ENCODE results near the gene LMAN1L. TPM values are rescaled to one million over a fixed set of nuclear protein-coding genes. Genes with fewer than 3 reads are reported as not detected.

LMAN1L gene
- total RNA-seq, 1 donor = 0.21 TPM

GRCh38 chr15:74815121-74815934 is 2.7 kb downstream of the LMAN1L start:
- H3K9me3 ChIP-seq (ENCODE audit: low read depth, low read length) = no peaks in the 10 kb centered on the region

GRCh38 chr15:74815961-74816360 is 3.3 kb downstream of the LMAN1L start:
- H3K4me3 ChIP-seq (ENCODE audit: low read length) = no peak overlapping the region
- H3K27me3 ChIP-seq (ENCODE audit: insufficient read depth, low read length) = no peaks in the 10 kb centered on the region
- H3K4me1 ChIP-seq (ENCODE audit: insufficient read depth, low read length) = peaks cover 13% of the 10 kb centered on the region
- no peaks in the 10 kb centered on the region for H3K9me3 ChIP-seq (ENCODE audit: low read depth, low read length)

More at GRCh38 chr15:74815121-74815934, 2.7 kb downstream of the LMAN1L start:
- no peak overlapping the region for H3K4me3 ChIP-seq (ENCODE audit: low read length)
- H3K4me1 ChIP-seq (ENCODE audit: insufficient read depth, low read length) = peaks cover 9% of the 10 kb centered on the region
- H3K27me3 ChIP-seq (ENCODE audit: insufficient read depth, low read length) = no peaks in the 10 kb centered on the region

DNA sequence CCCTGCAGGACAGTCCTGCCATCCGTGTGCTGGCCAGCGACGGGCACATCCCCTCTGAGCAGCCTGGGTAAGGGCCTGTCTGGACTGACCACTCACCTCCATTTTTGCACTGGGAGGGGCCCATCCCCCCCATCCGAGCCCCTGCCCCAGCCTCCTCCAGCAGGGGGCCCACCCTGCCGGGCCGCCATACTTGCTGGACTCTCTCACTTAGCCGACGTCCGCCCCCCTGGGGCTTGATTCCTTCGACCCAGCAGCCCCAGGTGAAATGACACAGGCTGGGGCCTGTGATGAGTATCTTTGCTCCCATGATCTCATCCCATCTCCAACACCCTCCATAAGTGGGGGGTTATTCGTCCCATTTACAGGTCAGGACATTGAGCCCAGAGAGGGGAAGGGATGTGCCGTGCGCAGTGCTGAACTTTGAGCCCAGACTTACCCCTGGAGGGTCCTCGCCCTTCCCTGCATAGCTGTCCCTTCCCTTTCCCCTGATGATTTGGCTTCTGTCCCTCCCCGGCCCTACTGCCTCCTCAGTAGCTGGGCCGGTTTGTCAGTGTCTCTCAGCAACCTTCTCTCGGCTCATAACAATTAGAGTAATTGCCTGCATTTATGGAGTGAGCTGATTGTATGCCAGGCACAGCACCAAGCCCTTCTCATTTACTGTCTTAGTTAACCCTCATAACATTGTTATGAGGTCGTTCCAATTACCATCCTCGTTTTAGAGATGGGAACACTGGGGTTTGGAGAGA is 4.2 kb downstream of the LMAN1L start:
- Histone ChIP-seq H3K27me3 (ENCODE audit: insufficient read depth, low read length) (no peaks in the 10 kb centered on the region), H3K9me3 (ENCODE audit: low read depth, low read length) (no peaks in the 10 kb centered on the region), H3K4me3 (ENCODE audit: low read length) (no peak overlapping the region), H3K4me1 (ENCODE audit: insufficient read depth, low read length) (peaks cover 20% of the 10 kb centered on the region)

DNA sequence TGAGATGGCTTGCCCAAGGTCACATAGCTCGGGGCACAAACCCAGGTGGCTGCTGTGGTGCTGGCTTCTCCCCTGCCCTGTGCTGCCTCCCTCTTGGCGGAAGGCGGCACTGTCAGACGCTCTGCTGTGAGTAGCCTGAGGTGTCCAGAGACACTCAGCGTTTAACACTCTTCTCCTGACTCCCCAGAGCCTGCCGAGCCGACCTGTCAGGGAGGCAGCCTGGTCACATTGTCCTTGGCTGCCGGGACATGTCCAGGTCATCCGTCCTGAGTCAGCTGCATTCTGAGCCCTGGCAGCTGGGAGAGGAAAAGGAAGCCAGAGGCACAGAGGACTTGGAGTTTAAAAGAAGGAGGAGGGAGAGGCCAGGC is 4.7 kb downstream of the LMAN1L start:
- H3K27me3 ChIP-seq (ENCODE audit: insufficient read depth, low read length) = no peaks in the 10 kb centered on the region
- no peaks in the 10 kb centered on the region for H3K9me3 ChIP-seq (ENCODE audit: low read depth, low read length)
- H3K4me3 ChIP-seq (ENCODE audit: low read length) = no peak overlapping the region
- peaks cover 20% of the 10 kb centered on the region for H3K4me1 ChIP-seq (ENCODE audit: insufficient read depth, low read length)

DNA sequence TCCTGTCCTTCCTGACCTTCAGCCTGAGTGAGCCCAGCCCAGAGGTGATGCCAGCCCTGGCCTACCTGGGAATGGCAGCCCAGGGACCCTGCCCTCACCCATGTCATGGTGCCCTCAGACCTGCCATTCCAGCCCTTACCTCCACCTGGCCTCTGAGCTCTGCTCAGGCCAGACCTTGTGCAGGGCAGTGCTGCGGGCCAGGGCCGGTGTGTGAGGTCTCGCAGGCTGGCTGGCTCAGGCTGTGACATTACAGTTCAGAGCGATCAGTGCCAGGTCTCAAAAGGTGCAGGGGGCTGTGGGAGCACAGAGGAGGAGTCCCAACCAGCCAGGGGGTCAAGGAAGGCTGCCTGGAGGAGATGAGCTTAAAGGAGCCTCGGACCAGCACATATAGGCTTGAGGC is 7.4 kb downstream of the LMAN1L start:
- Histone ChIP-seq H3K4me3 (ENCODE audit: low read length) (no peak overlapping the region), H3K4me1 (ENCODE audit: insufficient read depth, low read length) (peaks cover 20% of the 10 kb centered on the region), H3K27me3 (ENCODE audit: insufficient read depth, low read length) (no peaks in the 10 kb centered on the region), H3K9me3 (ENCODE audit: low read depth, low read length) (no peaks in the 10 kb centered on the region)

- Histone ChIP-seq H3K4me3 (ENCODE audit: low read length) (no peak overlapping the region), H3K27me3 (ENCODE audit: insufficient read depth, low read length) (no peaks in the 10 kb centered on the region), H3K4me1 (ENCODE audit: insufficient read depth, low read length) (peaks cover 20% of the 10 kb centered on the region), H3K9me3 (ENCODE audit: low read depth, low read length) (no peaks in the 10 kb centered on the region)
These were observed 8.6 kb downstream of the LMAN1L start for GRCh38 chr15:74821091-74821789.

GRCh38 chr15:74821790-74822158 is 9.1 kb downstream of the LMAN1L start:
- no peaks in the 10 kb centered on the region for H3K9me3 ChIP-seq (ENCODE audit: low read depth, low read length)
- H3K4me3 ChIP-seq (ENCODE audit: low read length) = no peak overlapping the region
- H3K27me3 ChIP-seq (ENCODE audit: insufficient read depth, low read length) = peaks cover 2% of the 10 kb centered on the region
- H3K4me1 ChIP-seq (ENCODE audit: insufficient read depth, low read length) = peaks cover 20% of the 10 kb centered on the region

DNA sequence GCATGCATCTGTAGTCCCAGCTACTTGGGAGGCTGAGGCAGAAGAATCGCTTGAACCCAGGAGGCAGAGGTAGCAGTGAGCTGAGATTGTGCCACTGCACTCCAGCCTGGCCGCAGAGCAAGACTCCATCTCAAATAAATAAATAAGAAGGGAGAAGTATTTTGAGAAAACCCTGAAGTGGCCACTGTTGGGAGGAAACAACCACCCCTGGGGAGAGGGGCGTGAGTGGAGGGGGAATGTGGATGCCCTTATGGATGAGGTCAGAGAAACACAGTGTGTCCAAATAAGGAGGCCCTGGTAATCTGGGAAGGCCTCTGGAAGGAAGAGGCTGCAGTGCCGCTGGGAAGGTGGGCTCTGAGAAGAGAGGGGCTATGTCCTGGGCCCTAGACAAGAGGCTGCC is 9.6 kb downstream of the LMAN1L start:
- H3K4me3 ChIP-seq (ENCODE audit: low read length) = no peak overlapping the region
- H3K4me1 ChIP-seq (ENCODE audit: insufficient read depth, low read length) = peaks cover 20% of the 10 kb centered on the region
- no peaks in the 10 kb centered on the region for H3K9me3 ChIP-seq (ENCODE audit: low read depth, low read length)
- peaks cover 6% of the 10 kb centered on the region for H3K27me3 ChIP-seq (ENCODE audit: insufficient read depth, low read length)

DNA sequence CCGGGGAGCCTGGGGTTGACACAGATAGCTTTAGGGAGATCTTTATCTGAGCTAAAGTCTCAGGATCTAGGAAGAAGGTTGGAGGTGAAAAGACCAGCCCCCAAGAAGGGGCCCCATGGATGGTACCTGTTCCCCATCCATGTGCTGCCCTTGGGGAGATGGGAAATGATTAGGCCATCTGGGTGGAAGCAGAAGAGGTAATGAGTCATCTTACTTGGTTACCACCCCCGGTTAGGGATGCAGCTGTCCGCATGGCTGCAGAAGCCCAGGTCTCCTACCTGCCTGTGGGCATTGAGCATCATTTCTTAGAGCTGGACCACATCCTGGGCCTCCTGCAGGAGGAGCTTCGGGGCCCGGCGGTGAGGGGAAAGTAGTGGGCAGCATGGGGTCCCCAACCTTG is 10.7 kb downstream of the LMAN1L start:
- Histone ChIP-seq H3K27me3 (ENCODE audit: insufficient read depth, low read length) (peaks cover 13% of the 10 kb centered on the region), H3K9me3 (ENCODE audit: low read depth, low read length) (no peaks in the 10 kb centered on the region), H3K4me3 (ENCODE audit: low read length) (no peak overlapping the region), H3K4me1 (ENCODE audit: insufficient read depth, low read length) (peaks cover 19% of the 10 kb centered on the region)

GRCh38 chr15:74824976-74825375 is 12.3 kb downstream of the LMAN1L start:
- peaks cover 12% of the 10 kb centered on the region for H3K4me1 ChIP-seq (ENCODE audit: insufficient read depth, low read length)
- H3K9me3 ChIP-seq (ENCODE audit: low read depth, low read length) = no peaks in the 10 kb centered on the region
- no peak overlapping the region for H3K4me3 ChIP-seq (ENCODE audit: low read length)
- H3K27me3 ChIP-seq (ENCODE audit: insufficient read depth, low read length) = peaks cover 16% of the 10 kb centered on the region

DNA sequence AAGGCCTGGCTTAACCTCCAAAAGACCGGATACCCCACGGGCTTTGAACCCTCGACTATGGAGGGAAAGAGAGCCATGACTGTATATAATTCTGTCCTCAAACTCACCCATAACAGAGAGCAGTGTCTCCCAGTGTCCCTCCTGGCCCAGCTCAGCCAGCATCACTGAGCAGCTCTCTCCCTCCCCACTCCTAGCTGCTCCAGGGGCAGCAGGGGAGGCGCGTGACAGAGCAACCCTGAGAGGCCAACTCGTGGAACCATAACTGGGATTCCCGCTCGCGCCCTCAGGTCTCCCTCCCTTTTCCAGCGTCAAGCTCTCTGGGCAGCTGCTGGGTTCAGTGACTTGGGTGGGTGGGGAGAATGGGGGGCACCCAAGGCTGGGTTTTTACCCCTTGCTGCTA is 13.2 kb downstream of the LMAN1L start:
- peaks cover 9% of the 10 kb centered on the region for H3K4me1 ChIP-seq (ENCODE audit: insufficient read depth, low read length)
- no peak overlapping the region for H3K4me3 ChIP-seq (ENCODE audit: low read length)
- H3K27me3 ChIP-seq (ENCODE audit: insufficient read depth, low read length) = peaks cover 16% of the 10 kb centered on the region
- H3K9me3 ChIP-seq (ENCODE audit: low read depth, low read length) = no peaks in the 10 kb centered on the region

- Histone ChIP-seq H3K4me3 (ENCODE audit: low read length) (no peak within 1 kb of the TSS), H3K27me3 (ENCODE audit: insufficient read depth, low read length) (peaks cover 16% of the 10 kb centered on the region), H3K9me3 (ENCODE audit: low read depth, low read length) (no peaks in the 10 kb centered on the region), H3K4me1 (ENCODE audit: insufficient read depth, low read length) (peaks cover 5% of the 10 kb centered on the region)
These were observed 13.8 kb downstream of the LMAN1L start, which contains the start of gene CPLX3 for GRCh38 chr15:74826364-74826819. TSS of gene CPLX3 (plus strand) at chr15:74826627. CDS start at chr15:74826704, 77 bp downstream.

DNA sequence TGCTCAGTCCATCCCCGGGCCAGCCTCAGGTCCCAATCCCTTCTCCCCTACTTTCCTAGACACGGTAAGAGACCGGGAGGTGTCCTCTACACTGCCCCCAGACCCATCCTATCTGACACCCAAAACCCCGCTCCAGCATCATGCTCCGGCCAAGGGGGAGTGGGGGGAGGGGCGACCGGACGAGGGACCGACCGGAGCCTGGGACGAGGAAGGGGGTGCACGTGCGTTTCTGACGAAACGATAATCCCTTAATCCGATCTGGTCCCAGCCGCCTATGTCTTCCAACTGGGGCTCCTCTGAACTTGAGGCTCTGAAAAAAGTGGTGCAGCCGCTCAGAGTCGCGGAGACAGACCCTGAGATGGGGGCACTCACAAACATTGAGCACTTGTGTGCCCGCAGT is 14.3 kb downstream of the LMAN1L start:
- Histone ChIP-seq H3K27me3 (ENCODE audit: insufficient read depth, low read length) (peaks cover 16% of the 10 kb centered on the region), H3K4me3 (ENCODE audit: low read length) (no peak overlapping the region)

DNA sequence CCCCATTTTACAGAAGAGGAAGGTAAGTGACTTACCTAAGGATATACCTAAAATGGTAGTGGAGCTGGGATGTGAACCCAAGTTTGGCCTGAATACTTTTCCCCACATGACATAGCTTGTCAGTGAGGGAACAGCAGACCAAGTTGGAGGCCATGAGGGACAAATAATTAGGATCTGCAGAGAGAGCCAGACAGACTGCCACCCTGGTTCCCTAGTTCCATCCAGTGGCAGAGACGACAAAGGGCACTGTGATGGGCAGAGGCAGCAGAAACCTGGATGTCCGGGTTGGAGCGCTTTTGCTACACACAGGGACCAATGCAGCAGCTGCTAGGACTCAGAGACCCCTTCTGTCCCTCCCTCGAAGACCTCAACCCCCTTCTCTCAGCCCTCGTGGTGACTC is 15.0 kb downstream of the LMAN1L start:
- H3K4me3 ChIP-seq (ENCODE audit: low read length) = no peak overlapping the region
- peaks cover 16% of the 10 kb centered on the region for H3K27me3 ChIP-seq (ENCODE audit: insufficient read depth, low read length)
- H3K4me1 ChIP-seq (ENCODE audit: insufficient read depth, low read length) = no peaks in the 10 kb centered on the region
- no peaks in the 10 kb centered on the region for H3K9me3 ChIP-seq (ENCODE audit: low read depth, low read length)

More for the DNA sequence above, 14.3 kb downstream of the LMAN1L start:
- H3K4me1 ChIP-seq (ENCODE audit: insufficient read depth, low read length) = no peaks in the 10 kb centered on the region
- no peaks in the 10 kb centered on the region for H3K9me3 ChIP-seq (ENCODE audit: low read depth, low read length)

GRCh38 chr15:74828835-74829234 is 16.2 kb downstream of the LMAN1L start:
- Histone ChIP-seq H3K27me3 (ENCODE audit: insufficient read depth, low read length) (peaks cover 16% of the 10 kb centered on the region), H3K9me3 (ENCODE audit: low read depth, low read length) (no peaks in the 10 kb centered on the region), H3K4me1 (ENCODE audit: insufficient read depth, low read length) (no peaks in the 10 kb centered on the region), H3K4me3 (ENCODE audit: low read length) (no peak overlapping the region)
